Ishikawa (cell line): Measurements from ENCODE around the gene C16orf90.

Experiments
- CREB1 ChIP-seq: IDR thresholded peaks from 2 replicates; pipeline ENCODE4 v1.6.1; 2012; ENCODE audit warnings: low read depth
- EGR1 ChIP-seq: IDR thresholded peaks from 2 replicates; pipeline ENCODE4 v1.6.1; 2012
- EP300 ChIP-seq: IDR thresholded peaks from 2 replicates; pipeline ENCODE4 v1.6.1; 2012; ENCODE audit warnings: borderline replicate concordance
- MAX ChIP-seq: IDR thresholded peaks from 2 replicates; pipeline ENCODE4 v1.6.1; 2012
- RAD21 ChIP-seq: IDR thresholded peaks from 2 replicates; pipeline ENCODE4 v1.6.1; 2012; ENCODE audit warnings: low read depth
- REST ChIP-seq: IDR thresholded peaks from 2 replicates; pipeline ENCODE4 v1.6.1; 2012; ENCODE audit warnings: low read depth, mild to moderate bottlenecking
- TAF1 ChIP-seq: IDR thresholded peaks from 2 replicates; pipeline ENCODE4 v1.6.1; 2012; ENCODE audit warnings: low read depth, mild to moderate bottlenecking
- TCF12 ChIP-seq: IDR thresholded peaks from 2 replicates; pipeline ENCODE4 v1.6.1; 2012; ENCODE audit warnings: low read depth
- TEAD4 ChIP-seq: IDR thresholded peaks from 2 replicates; pipeline ENCODE4 v1.6.1; 2012
- YY1 ChIP-seq: IDR thresholded peaks from 2 replicates; pipeline ENCODE4 v1.6.1; 2012; ENCODE audit warnings: low read depth
- ZBTB7A ChIP-seq: IDR thresholded peaks from 2 replicates; pipeline ENCODE4 v1.6.1; 2012; ENCODE audit warnings: low read depth

- TF ChIP-seq EGR1 (no peak), REST (no peak), TAF1 (no peak), EP300 (no peak), MAX (no peak), RAD21 (no peak), YY1 (no peak), TCF12 (no peak), TEAD4 (no peak), CREB1 (no peak), ZBTB7A (no peak)
Observed at GRCh38 chr16:3478242-3478925, 16.9 kb downstream of the C16orf90 start.
